GM19239 (cell line): ENCODE measurements around the gene HACL1.
A peak's percentile ranks its signal among the peaks of the same experiment; 100 is the strongest.

Experiments used
- DNase-seq: peaks from one replicate; pipeline ENCODE4 v3.0.0; 2011; ENCODE audit warnings: low spot score; ENCODE audit not compliant: insufficient read length
- FAIRE-seq: peaks from 2 replicates; lab custom pipeline; 2011; peaks lifted over from hg19 to GRCh38; lab: Jason Lieb, UNC

HACL1 gene

DNA sequence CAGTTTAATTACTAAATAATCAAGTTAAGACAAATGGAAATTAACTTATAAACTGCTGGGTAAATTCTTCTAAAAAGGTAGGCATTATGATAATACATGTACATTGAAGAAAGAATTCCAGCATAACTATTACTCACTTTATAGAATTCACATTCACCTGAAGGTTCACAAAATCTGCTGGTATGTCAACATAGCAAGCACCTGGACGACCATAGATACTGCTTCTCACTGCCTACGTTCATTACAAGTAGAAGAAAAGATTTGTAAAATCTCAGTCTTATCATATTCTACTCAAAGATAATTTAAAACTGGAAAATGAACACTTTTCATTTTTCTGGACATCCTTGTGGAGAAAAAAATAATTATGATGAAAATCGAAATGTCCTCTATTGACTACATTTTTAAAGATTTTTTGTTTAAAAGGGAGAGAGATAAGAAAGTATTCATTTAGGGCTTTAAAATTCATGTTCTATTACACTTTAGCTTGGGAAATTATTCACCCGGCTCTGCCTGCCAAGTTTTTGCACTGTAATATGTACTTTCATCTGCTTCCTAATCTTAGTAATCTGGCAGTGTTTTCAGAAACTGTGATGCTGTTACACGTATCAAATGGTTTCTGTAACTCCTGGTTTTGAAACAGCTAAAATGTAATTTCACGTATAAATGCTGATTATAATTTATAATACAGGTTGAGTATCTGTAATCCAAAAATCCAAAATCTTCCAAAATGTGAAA, 16.1 kb downstream of the HACL1 start:
- FAIRE-seq (peak; percentile 68), DNase-seq (no peak)

DNA sequence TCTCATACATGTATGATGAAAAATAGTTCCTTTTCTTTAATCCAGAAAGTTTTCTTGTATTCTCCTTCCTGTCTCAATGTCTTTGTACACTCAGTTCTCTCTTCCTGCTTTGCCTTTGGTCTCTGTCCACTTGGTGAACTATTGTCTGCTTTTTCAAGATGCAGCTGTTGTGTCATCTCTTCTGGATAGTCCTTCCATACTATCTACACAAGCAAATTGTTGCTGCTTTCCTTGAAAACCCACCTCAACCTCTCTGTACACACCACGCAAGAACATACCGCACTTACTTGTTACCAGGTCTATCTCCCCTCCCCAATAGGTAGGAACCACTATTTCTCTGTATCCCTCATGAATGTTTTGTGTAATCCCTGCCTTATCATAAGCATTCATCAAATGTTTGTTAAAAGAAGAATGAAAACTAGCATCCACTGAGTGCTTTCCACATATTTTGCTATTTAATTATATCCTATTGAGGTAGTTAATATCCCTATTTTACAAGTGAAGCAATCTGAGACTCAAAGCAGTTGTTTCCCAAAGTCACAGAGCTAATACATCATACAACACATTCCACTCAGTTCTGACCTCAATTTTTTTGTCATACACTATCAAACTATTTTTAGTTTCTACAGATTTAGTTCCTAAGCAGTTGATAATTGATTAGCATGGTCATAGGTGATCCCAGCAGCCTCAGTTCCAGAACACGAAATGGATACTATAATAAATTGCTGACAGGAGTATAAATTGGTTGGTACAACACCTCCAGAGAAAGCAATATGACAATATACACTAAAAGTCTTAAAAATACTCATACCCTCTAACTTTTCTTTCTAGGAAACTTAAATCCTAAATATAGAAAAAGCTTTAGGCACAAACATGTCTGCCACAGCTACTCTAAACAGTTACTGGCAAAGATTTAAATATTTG, 19.6 kb downstream of the HACL1 start:
- FAIRE-seq = no peak
- no peak for DNase-seq

DNA sequence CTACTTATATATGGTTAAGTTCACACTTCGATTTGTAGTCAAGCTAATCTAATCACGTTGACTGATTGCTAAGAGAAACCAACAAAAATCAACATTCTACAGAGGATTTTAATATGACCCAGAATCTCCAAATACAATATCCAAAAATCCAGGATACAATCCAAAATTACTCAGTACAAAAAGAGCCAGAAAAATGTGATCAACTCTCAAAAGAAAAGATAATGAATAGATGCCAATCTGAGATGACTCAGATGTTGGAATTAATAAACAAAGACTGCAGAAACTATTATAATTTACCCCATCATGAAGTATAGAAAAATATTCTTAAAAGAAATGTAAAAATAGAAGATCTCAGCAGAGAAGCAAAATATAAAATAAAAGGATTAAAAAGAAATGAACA, 22.3 kb downstream of the HACL1 start:
- no peak for DNase-seq
- FAIRE-seq = no peak

DNA sequence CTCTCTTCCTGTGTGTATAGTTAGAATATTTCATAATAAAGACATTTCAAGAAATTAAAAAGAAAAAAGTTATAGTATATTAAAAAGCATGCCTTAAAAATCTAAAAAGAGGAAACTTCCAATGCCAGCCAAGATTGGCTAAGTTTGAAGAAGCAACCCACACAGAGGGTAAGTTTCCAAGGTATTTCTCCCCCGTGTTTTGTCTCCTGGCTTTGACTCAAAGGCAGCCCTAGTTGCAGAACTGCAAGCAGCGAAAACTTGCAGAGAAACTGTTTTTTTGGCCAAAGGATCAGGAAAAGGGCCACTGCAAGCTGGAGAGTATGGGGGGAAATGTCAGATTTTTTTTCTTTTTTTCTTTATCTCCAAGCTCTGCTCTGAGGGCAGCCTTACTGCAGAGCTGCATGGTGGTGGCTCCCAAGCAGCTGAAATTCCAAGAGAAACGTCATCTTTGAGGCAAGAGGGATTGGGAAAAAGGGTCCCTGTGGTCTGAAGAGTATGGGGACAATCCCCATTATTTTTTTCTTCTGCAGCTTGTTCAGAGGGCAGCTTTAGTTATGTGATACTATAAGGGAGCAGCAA, 23.0 kb downstream of the HACL1 start:
- no peak for DNase-seq
- FAIRE-seq = no peak

DNA sequence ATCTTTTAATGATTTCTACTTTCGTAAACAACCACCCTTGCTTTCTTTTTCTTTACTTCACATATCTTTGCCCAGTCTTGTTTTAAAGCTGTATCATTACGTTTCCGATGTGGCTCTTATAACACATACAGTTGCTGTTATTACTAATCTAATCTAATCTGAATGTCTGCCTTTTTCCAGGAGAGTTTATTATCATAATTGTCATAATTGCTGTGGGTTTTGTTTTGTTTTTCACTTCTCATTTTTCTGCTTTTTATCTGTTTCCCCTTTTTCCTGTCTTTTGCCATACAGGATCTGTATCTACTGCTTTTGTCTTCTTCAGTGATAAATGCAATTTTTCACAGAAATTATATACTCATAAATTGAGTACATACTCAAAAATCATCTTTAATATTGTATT, 24.9 kb downstream of the HACL1 start:
- FAIRE-seq = no peak
- no peak for DNase-seq

DNA sequence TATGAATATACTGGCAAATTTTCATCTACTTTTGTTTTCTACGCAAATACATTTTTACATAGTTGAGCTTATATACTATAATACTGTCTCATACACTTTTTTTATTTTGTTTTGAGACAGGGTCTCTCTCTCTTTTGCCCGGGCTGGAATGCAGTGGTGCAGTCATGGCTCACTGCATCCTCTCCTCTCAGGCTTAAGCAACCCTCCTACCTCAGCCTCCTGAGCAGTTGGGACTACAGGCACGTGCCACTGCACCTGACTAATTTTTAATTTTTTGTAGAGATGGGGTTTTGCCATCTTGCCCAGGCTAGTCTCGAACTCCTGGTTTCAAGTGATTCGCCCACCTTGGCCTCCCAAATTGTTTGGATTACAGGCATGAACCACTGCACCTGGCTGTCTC, 25.9 kb downstream of the HACL1 start:
- FAIRE-seq = no peak

DNA sequence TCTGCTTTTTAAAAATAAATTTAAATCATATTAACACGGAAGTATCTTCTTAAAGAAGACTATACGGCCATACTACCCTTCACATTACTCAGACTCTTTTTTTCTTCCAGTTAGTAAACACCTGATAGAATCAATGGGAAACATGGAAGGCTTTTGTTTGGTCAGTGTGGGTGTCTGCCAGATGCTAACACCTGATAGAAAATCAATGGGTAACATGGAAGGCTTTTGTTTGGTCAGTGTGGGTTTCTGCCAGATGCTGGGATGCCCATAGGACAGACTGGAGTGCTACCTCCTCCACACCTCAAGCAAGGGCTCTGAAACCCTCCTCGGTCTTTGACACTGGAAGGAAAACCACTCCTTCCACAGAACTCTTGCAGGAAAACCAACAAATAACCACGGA, 29.2 kb downstream of the HACL1 start:
- FAIRE-seq (no peak), DNase-seq (no peak)

More for the DNA sequence above, 25.9 kb downstream of the HACL1 start:
- no peak for DNase-seq

DNA sequence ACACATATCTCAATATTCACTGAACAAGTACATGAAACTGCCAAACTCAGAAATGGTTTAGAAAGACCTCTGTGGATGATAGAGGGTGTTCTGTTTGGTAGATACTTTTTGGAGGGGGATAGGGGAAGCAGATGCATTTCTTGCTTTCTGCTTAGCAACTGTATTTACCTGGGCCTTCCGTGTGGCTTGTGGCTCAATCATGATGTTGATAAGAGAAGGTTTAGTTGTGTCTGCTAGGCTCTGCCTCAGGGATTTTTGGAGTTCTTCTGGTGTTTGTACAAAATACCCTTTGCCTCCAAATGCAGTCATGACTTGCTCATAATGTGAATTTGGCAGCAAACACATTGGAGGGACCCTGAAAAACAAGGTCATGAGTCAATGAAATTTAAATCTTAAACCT, 38.2 kb downstream of the HACL1 start:
- FAIRE-seq (no peak), DNase-seq (no peak)

DNA sequence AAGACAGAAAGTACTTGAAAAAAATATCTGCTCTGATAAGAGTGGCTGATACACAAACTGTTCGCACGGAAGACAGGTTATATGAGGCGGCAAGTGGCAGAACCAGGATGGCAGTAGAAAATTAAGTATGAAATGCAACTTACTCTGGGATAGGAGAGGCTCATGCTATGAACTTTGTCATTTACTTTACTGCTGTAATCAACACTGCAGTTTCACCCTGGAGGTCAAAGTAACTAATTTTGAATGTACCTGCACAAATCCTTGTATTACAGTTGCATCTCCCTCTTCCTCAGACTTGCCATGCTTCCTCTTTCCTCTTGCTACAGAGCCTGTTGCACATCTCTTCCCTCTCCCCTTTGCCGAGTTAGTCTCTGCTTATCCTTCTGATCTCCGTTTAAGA, 38.8 kb downstream of the HACL1 start:
- DNase-seq (no peak), FAIRE-seq (no peak)

DNA sequence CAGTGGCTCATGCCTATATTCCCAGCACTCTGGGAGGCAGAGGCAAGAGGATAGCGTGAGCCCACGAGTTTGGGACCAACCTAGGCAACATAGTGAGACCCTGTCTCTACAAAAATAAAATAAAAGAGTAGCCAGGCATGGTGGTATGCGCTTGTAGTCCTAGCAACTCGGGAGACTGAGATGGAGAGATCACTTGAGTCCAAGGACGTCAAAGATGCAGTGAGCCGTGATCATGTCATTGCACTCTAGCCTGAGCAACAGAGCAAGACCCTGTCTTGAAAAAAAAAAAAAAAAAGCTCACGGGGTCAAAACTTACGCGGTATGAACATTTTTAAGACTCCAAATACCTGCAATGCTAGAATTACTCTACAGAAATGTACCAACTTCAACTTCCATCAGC, 42.8 kb downstream of the HACL1 start:
- FAIRE-seq (no peak), DNase-seq (no peak)

DNA sequence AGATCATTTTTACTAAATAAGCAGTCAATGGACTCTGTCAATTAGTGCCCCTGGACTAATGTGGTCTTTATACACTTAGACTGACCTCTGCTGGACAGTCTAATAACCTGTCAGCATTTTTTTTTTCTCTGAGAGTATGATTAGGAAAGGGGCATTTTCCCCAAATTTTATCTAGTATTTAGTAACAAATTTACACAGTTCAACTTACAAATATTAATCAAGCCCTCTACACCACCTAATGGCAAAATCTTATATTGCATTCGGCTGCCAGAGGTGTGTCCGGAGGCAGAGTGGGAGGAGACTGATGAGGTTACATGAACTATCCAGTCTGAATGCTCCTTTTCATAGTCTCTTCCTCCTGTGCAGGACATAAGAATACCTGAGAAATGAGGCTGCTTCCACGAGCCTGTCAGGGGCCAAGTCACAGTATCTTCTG, 43.8 kb downstream of the HACL1 start:
- FAIRE-seq (peak; percentile 90), DNase-seq (peak; percentile 15)

DNA sequence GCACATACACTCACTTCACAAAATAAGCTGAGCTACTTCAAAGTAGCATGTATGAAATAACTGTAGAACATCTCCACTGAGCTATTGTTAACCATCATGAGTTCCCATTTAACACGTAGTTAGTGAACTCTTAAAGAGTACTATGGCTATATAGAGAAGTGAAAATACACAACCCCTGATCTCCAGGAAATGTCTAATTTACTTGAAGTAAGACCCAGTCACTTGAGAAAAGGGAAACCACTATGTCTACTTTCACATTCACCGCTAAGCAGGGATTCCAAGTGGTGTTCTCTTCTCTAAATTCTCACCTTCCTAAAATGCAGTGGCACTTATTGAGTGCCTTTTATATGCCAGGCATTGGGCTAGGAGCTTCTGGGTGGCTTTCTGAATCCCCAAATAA, 44.9 kb downstream of the HACL1 start:
- peak; percentile 92 for FAIRE-seq
- DNase-seq = peak; percentile 9

DNA sequence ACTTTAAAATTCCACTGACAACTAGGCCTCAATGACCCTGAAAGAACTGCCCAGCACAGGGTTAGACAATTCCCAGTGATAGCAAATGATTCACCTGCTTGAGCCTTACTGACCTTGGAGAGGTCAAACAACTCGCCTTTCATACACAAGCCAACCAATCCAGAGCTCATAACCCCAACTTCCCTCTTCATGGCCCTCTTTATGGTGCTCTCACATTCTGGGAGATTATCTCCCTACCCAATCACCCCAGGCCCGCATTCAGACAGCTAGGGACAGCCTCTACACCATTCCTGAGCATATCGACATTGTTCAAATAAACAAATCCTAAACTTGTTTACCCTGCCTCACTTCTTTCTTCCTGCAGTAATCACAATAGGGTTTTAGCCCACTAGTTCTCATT, 47.6 kb downstream of the HACL1 start:
- no peak for DNase-seq
- FAIRE-seq = no peak

DNA sequence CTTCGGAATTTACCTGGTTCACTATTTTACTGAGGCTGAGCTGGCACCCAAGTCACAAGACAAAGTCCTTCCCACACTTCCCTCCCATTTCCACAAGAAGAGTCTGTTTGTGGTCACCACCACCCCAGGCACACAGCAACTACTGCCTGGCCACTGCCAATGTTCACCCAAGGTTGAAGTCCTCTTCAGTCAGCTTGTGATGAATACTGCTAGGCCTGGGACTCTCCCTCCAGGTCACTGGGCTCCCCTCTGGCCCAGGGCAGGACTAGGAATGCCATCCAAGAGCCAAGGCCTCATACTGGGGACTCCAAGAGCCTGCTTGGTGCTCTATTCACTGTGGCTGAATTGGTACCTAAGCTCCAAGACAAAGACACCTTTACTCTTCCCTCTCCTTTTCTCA, 49.5 kb downstream of the HACL1 start:
- no peak for DNase-seq
- FAIRE-seq = no peak

DNA sequence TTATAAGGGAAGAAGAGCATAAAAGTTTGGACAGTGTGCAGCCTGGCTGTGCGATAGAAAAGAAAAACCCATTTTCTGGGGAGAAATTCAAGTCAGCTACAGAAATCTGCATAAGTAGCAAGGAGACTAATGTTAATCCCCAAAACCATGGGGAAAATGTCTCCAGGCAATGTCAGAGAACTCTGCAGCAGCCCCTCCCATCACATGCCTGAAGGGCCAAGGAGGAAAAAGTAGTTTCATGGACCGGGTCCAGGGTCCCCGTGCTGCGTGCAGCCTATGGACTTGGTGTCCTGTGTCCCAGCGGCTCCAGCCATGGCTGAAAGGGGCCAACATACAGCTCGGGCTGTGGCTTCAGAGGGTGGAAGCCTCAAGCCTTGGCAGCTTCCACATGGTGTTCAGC, 51.5 kb downstream of the HACL1 start:
- FAIRE-seq (no peak), DNase-seq (no peak)

DNA sequence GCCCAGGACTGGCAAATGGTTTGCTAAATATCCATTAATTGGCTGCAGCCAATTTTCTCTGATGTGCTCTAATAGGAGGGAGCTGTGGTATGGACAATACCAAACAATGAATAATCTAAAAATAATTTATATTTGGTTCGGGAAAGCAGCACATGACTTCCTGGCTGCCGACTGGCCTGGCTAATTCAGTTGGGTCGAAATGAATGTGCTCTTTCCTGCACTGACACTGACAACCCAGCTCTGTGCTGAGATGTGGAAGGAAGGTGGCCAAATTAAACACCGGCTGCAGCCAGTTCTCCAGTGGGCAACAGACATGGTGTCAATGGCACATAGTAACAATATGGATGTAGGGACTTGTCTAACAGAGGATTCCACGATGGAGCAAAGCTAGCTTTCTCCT, 58.8 kb downstream of the HACL1 start:
- no peak for DNase-seq
- no peak for FAIRE-seq

DNA sequence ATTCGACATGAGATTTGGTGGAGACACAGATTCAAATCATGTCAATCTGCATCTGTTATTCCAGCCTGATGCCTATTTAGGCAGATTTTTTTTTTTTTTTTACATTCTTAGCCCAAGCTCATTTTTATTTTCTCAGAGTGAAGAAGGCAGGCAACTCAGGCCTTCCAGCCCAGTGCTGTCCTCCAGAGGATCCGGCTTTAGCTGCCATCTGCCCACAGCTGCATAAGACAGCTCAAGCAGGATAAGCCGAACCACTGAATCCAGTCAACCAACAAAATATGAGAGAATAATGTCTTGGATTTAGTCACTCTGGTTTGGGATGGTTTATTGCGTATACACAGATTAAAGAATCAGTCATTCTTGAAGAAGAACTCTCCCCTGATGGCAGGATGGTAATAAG, 60.0 kb downstream of the HACL1 start:
- FAIRE-seq (no peak), DNase-seq (no peak)

DNA sequence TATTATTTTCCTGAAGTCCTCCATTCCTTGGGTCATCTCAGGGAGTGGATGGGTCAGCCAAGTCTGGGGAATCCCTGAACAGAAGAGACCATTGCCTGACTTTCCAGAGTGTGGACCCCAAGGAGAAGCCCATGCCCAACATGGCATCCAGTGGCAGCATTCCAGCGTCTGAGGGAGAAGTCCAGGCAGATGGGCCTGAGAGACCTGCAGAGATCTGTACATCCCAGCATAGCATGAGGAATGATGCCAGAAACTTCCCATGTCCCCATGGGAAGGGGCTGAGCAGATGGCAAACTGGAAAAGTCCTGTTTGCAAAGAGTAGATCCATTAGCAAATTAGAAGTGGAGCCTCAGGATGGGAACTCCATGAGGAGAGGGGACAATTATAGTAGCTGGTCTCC, 62.3 kb downstream of the HACL1 start:
- FAIRE-seq (no peak), DNase-seq (no peak)

DNA sequence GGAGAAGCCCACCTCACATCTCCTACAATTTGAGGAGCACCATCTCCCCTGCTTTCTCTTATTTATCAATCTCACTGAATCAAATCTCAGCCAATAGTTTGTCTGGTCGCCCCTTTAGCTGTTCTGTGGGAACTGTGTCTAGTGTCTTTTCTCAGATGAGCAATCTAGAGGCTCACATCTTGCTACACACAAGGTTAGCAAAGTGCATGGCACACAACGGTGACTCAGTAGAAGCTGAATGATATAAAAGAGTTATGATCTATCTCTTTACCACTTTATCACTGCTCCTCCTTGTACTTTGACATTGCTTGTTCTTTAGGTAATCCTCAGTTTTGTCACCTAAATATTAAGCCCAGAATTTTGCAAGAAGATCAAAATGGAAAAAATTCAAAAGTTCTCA, 63.0 kb downstream of the HACL1 start:
- DNase-seq = no peak
- FAIRE-seq = no peak

DNA sequence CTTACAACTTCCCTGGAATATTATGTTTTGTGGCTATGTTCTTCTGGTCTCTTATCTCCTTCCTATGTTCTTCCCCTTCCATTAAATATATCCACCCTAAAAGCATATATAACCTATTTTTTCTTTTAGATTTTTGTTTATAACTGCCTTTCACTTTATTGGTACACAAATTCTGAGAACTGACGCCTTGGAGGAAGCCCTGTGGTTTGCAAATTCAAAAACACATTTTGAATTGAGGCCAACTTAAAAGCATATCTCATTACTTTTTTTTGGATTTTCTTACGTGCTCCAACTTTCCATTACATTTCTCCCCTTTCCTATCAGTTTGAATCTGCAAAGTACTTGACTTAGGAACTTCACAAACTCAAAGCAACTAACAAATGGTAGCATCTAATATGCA, 64.5 kb downstream of the HACL1 start:
- FAIRE-seq (no peak), DNase-seq (no peak)

DNA sequence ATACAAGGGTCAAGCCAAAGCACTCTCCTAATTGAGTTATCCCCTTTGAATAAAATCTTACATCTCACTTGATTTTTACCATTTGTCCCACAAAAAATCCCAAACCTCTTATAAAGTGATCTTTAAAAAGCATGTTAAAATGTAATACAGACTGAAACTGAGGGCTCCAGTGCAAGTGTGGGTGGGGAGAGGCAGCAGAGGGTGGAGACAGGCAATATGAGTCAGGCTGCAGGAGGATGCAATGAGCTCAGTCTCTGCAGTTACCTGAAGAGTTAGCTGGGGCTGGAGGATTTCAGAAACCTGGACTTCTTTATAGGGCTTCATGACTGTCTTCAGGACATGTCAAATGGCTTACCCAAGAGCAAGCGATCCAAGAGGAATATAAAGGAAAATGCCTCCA, 65.6 kb downstream of the HACL1 start:
- DNase-seq (no peak), FAIRE-seq (no peak)
